IPS-20b (cell line): ENCODE data around the gene SHANK3.

ENCODE experiments used
- H3K27ac ChIP-seq: one replicate; pipeline ENCODE4 v1.5.1; 2013; ENCODE audit warnings: low read length
- H3K27me3 ChIP-seq: 2 replicates; pipeline ENCODE4 v1.6.1; 2013; ENCODE audit warnings: mild to moderate bottlenecking, low read length, inconsistent platforms; ENCODE audit not compliant: insufficient read depth
- H3K36me3 ChIP-seq: 2 replicates; pipeline ENCODE4 v1.6.1; 2013; ENCODE audit warnings: low read depth, mild to moderate bottlenecking, inconsistent platforms, low read length, moderate library complexity; ENCODE audit not compliant: insufficient read depth
- H3K4me1 ChIP-seq: 2 replicates; pipeline ENCODE4 v1.6.1; 2013; ENCODE audit warnings: mild to moderate bottlenecking, control low read depth, inconsistent platforms, low read length, moderate library complexity; ENCODE audit not compliant: insufficient read depth
- H3K4me3 ChIP-seq: 2 replicates; pipeline ENCODE4 v1.5.1; 2013; ENCODE audit warnings: mild to moderate bottlenecking, low read length, inconsistent platforms
- H3K9ac ChIP-seq: 2 replicates; pipeline ENCODE4 v1.6.1; 2013; ENCODE audit warnings: low read depth, mild to moderate bottlenecking, inconsistent platforms, low read length, moderate library complexity
- H3K9me3 ChIP-seq: 2 replicates; pipeline ENCODE4 v1.6.1; 2013; ENCODE audit warnings: mild to moderate bottlenecking, low read depth, low read length, inconsistent platforms; ENCODE audit not compliant: insufficient read depth

SHANK3 gene

GRCh38 chr22:50683994-50684371 lies 11.4 kb downstream of the SHANK3 start:
- Histone ChIP-seq H3K9me3 (no peaks in the 10 kb centered on the region), H3K27ac (no peak overlapping the region), H3K4me3 (no peak overlapping the region), H3K9ac (no peak overlapping the region), H3K36me3 (no peaks in the 10 kb centered on the region), H3K4me1 (no peaks in the 10 kb centered on the region), H3K27me3 (no peaks in the 10 kb centered on the region)

GRCh38 chr22:50684501-50684900 lies 11.9 kb downstream of the SHANK3 start:
- Histone ChIP-seq H3K4me1 (no peaks in the 10 kb centered on the region), H3K4me3 (no peak overlapping the region), H3K27me3 (no peaks in the 10 kb centered on the region), H3K27ac (no peak overlapping the region), H3K9ac (no peak overlapping the region), H3K9me3 (no peaks in the 10 kb centered on the region), H3K36me3 (no peaks in the 10 kb centered on the region)

- no peaks in the 10 kb centered on the region for H3K4me1 ChIP-seq
- no peak overlapping the region for H3K9ac ChIP-seq
- no peak overlapping the region for H3K4me3 ChIP-seq
- no peaks in the 10 kb centered on the region for H3K36me3 ChIP-seq
- H3K27me3 ChIP-seq = no peaks in the 10 kb centered on the region
- H3K9me3 ChIP-seq = no peaks in the 10 kb centered on the region
- no peak overlapping the region for H3K27ac ChIP-seq
Measured at GRCh38 chr22:50684986-50685385, 12.4 kb downstream of the SHANK3 start.

GRCh38 chr22:50686794-50687193 lies 14.2 kb downstream of the SHANK3 start:
- Histone ChIP-seq H3K36me3 (no peaks in the 10 kb centered on the region), H3K4me3 (no peak overlapping the region), H3K4me1 (no peaks in the 10 kb centered on the region), H3K9ac (no peak overlapping the region), H3K27ac (no peak overlapping the region), H3K27me3 (no peaks in the 10 kb centered on the region), H3K9me3 (no peaks in the 10 kb centered on the region)

DNA sequence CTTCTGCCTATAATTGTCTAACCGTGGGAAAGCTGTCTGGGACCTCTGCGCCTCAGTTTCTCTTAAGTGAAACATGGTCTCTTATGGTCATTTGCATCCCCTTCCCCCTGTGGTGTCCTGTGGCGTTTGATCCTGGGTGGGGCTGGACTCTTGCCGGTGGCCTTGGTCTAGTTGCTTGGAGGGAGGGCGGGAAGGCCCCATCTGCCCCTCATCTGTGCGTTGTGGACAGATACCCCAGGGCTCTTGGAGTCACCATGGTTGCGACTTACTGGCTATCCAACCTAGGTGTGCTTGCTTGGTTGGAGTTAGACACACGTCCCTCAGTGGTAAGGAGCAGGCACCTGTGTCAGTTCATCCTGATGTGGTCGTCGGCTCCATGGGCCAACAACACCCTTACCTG lies 15.2 kb downstream of the SHANK3 start:
- H3K9me3 ChIP-seq = no peaks in the 10 kb centered on the region
- H3K36me3 ChIP-seq = no peaks in the 10 kb centered on the region
- no peak overlapping the region for H3K4me3 ChIP-seq

DNA sequence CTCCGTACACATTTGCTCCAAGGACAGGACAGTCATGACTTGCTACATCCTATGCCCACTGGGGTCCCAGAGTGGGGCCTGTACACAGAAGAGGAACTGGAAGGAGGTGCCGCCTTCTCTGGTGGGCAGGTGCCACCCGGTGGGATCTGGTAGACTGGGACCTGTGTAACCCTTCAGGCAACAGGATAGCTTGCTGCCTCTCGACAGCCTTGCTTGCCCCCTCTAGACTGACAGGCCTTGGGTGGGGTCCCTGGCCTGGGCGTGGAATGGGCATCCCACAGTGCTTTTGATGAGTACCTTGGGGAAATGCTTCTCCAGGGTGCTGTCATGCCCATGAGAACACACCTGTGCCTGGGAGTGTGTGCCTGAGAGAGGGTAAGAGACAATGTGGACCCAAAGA lies 15.8 kb downstream of the SHANK3 start:
- Histone ChIP-seq H3K4me3 (no peak overlapping the region), H3K9ac (no peak overlapping the region), H3K9me3 (no peaks in the 10 kb centered on the region), H3K27me3 (no peaks in the 10 kb centered on the region), H3K4me1 (no peaks in the 10 kb centered on the region), H3K36me3 (no peaks in the 10 kb centered on the region), H3K27ac (no peak overlapping the region)

More for the DNA sequence above, 15.2 kb downstream of the SHANK3 start:
- Histone ChIP-seq H3K4me1 (no peaks in the 10 kb centered on the region), H3K9ac (no peak overlapping the region), H3K27ac (no peak overlapping the region), H3K27me3 (no peaks in the 10 kb centered on the region)

DNA sequence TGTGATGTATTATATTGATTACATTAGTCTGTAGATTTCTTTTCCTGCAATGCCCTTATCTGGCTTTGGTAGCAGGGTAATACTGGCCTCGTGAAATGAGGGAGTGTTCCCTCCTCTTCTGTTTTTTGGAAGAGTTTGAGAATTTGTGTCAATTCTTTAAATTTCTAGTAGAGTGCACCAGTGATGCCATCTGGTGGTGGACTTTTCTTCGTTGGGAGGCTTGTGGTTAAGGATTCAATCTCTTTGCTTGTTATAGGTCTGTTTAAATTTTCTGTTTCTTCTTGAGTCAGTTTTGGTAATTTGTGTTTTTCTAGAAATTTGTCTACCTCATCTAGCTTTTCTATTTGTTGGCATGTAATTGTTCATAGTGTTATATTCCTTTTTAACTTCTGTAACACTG lies 18.9 kb downstream of the SHANK3 start:
- Histone ChIP-seq H3K36me3 (no peaks in the 10 kb centered on the region), H3K27ac (no peak overlapping the region), H3K4me3 (no peak overlapping the region)

DNA sequence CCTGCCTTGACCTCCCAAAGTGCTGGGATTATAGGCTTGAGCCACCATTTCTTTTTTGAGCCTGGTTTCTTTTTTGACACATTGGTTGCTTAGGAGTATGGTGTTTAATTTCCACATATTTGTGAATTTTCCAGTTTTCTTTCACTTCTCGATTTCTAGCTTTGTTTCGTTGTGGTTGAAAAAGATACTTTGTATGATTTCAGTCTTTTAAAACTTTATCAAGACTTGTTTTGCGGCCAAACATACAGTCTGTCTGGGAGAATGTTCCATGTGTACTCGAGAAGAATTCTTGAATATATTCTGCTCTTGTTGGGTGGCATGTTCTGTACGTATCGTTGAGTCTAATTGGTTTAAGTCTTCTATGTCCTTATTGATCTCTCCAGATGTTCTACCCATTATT lies 20.8 kb downstream of the SHANK3 start:
- no peaks in the 10 kb centered on the region for H3K36me3 ChIP-seq
- H3K4me3 ChIP-seq = no peak overlapping the region
- no peaks in the 10 kb centered on the region for H3K4me1 ChIP-seq
- H3K9ac ChIP-seq = no peak overlapping the region
- H3K9me3 ChIP-seq = no peaks in the 10 kb centered on the region
- H3K27ac ChIP-seq = no peak overlapping the region
- H3K27me3 ChIP-seq = peaks cover 13% of the 10 kb centered on the region

More for the DNA sequence above, 18.9 kb downstream of the SHANK3 start:
- no peaks in the 10 kb centered on the region for H3K9me3 ChIP-seq
- no peaks in the 10 kb centered on the region; the same call in 1 of the 2 replicates for H3K27me3 ChIP-seq
- no peak overlapping the region for H3K9ac ChIP-seq
- H3K4me1 ChIP-seq = no peaks in the 10 kb centered on the region

GRCh38 chr22:50694099-50694605 lies 21.5 kb downstream of the SHANK3 start:
- H3K36me3 ChIP-seq = no peaks in the 10 kb centered on the region
- no peaks in the 10 kb centered on the region for H3K9me3 ChIP-seq
- no peak overlapping the region for H3K27ac ChIP-seq
- H3K27me3 ChIP-seq = peaks cover 20% of the 10 kb centered on the region
- H3K4me3 ChIP-seq = no peak overlapping the region
- no peak overlapping the region for H3K9ac ChIP-seq
- H3K4me1 ChIP-seq = no peaks in the 10 kb centered on the region

- no peaks in the 10 kb centered on the region for H3K4me1 ChIP-seq
- H3K9ac ChIP-seq = no peak overlapping the region
- H3K4me3 ChIP-seq = no peak overlapping the region
- H3K36me3 ChIP-seq = no peaks in the 10 kb centered on the region
- no peaks in the 10 kb centered on the region for H3K9me3 ChIP-seq
- no peak overlapping the region for H3K27ac ChIP-seq
- H3K27me3 ChIP-seq = peaks cover 27% of the 10 kb centered on the region
Measured at GRCh38 chr22:50694766-50695420, 22.3 kb downstream of the SHANK3 start.

GRCh38 chr22:50695421-50696250 lies 23.0 kb downstream of the SHANK3 start:
- Histone ChIP-seq H3K9ac (no peak overlapping the region), H3K4me1 (no peaks in the 10 kb centered on the region), H3K4me3 (no peak overlapping the region), H3K36me3 (no peaks in the 10 kb centered on the region), H3K9me3 (no peaks in the 10 kb centered on the region), H3K27me3 (peaks cover 27% of the 10 kb centered on the region), H3K27ac (no peak overlapping the region)

GRCh38 chr22:50696251-50696798 lies 23.7 kb downstream of the SHANK3 start:
- Histone ChIP-seq H3K9me3 (no peaks in the 10 kb centered on the region), H3K27ac (no peak overlapping the region), H3K9ac (no peak overlapping the region), H3K4me3 (no peak overlapping the region), H3K27me3 (peaks cover 27% of the 10 kb centered on the region), H3K36me3 (no peaks in the 10 kb centered on the region), H3K4me1 (no peaks in the 10 kb centered on the region)
